Endometrial microvascular endothelial cells (primary cell): ENCODE measurements around the gene B3GLCT. TPM values are rescaled to one million over a fixed set of nuclear protein-coding genes. Genes with fewer than 3 reads are reported as not detected.
"Not testable (repeated sequence)": the region's sequence is repeated elsewhere in the genome, so short reads cannot be mapped to it uniquely, and the experiment has no call there.

Experiments
- in situ Hi-C: cut with HindIII; loops from 2 replicates; pipeline ENCODE4 v1.10.0; 2017; ENCODE audit warnings: low sequenced_read_pairs, low pct_unique_long_range_greater_than_20kb; ENCODE audit errors: inconsistent ontology term
- total RNA-seq: library from RNA; depleted of rRNA; stranded (reverse); fragments of >200 nt; gene quantifications from one replicate; pipeline ENCODE4 v1.2.3, GENCODE V29; 2015; ENCODE audit errors: inconsistent ontology term

Gene B3GLCT
- 11.7 TPM for total RNA-seq

- in situ Hi-C loops: no loop called here
These were observed at the start of gene B3GLCT for GRCh38 chr13:31199849-31200636. Gene B3GLCT (plus strand): TSS chr13:31199975. CDS start chr13:31200085, 110 bp downstream.

GRCh38 chr13:31150315-31150985, 49.3 kb upstream of the B3GLCT start:
- in situ Hi-C loops: no loop called here

- in situ Hi-C loops: no loop called here
These were observed 47.9 kb upstream of the B3GLCT start for GRCh38 chr13:31151837-31152236.

DNA sequence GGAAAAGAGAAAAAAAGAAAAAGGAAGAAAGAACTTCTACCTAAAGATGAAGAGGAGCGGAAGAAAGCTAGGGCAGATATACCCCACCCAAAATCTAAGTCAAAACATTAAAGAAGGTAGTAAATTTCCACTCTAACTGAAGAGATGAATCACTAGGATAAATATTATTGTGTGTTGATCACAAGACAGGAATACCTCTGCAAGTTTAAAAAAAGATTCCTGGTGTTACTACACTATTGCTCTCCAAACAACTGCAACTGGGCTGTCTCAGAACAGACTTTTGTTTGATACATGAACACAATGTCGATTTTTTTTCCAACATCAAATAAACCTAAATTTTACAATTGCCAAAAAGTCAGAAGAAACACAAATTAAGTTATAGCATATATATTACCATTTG, 44.8 kb upstream of the B3GLCT start:
- in situ Hi-C loops: no loop called here

GRCh38 chr13:31159306-31159705, 40.5 kb upstream of the B3GLCT start:
- in situ Hi-C loops: no loop called here

- in situ Hi-C loops: no loop called here
These were observed 38.8 kb upstream of the B3GLCT start for GRCh38 chr13:31160857-31161556.

- in situ Hi-C loops: no loop called here
These were observed 38.1 kb upstream of the B3GLCT start, which contains the start of gene HSPH1 for GRCh38 chr13:31161557-31162150. Gene HSPH1 (minus strand): TSS chr13:31161904. CDS start chr13:31161582, 322 bp downstream.

DNA sequence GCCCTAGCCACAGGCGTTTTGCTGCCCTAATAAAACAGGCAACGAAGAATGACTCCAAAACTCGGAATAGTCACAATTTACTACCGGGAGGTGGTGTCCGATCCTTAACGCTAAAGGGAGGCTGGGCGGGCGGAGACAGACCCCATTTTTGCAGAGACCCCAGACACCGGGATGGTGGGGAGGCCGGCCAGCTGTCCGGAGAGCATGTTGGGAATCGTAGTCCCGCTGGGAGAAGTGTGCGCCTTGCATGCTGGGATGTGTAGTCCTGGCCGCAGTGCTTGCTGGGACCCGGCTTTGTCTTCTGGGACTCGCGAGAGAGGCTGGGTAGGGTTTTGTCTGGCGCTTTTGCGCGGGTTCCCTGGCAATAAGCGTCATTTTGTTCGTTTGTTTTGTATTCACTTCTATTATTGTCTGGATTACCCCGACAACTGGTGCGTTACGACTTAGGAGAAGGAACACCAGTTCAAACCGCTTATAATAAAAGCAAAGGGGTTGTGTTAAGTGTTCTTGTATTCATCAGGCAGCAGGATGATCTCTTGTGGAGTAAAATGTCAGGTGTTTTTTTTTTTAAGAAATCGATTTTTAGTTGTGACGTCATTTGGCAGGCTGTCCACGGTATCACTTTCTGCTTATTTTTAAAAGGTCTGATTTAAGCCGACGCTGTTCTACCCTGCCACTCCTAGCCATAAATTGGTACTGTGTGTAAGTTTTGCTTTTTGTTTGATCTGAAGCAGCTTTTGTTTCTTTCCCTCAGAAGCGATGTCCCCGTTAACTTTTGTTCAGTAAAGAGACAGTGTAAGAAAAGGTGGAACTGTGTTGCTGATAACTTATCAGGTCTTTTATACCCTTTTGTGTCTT, 37.4 kb upstream of the B3GLCT start:
- in situ Hi-C loops: no loop called here

GRCh38 chr13:31166591-31166990, 33.2 kb upstream of the B3GLCT start:
- in situ Hi-C loops: no loop called here

GRCh38 chr13:31167490-31167889, 32.3 kb upstream of the B3GLCT start:
- in situ Hi-C loops: no loop called here

GRCh38 chr13:31168166-31168565, 31.6 kb upstream of the B3GLCT start:
- in situ Hi-C loops: no loop called here

DNA sequence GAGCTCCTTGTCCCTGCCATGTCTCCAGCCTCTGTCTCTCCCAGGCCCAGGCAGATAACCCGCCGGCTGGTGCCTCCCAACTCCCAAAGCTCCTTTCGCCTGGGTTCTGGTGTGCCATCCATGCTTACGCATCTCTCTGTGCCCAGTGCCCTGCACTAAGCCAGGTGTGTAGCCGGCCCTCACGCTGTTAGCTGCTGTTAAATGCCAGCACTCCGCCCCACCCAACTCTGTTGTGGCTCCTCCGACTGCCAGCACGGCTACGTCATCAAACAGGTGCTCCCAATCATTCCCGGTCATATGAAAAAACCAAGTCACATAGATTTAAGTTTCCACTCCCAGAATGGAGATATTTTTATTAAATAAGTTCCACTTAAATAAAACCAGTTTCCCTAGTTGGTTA, 31.0 kb upstream of the B3GLCT start:
- in situ Hi-C loops: no loop called here

DNA sequence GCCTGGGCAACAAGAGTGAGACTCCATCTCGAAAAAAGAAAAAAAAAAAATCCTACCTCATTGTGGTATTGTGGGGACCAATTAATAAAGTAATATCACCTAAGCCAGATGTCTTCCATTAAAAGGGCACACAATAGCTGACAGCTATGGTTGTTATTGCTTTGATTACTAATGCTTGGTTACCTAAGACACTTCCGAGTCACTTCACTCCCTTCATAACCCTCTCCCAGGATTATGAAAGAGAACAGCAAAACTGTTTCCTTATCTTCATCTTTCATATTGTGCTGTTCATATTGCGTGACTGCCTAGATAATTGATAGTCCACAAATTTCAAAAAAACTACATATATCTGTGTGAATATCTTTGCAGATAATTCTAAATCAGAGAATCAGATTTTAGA, 27.8 kb upstream of the B3GLCT start:
- in situ Hi-C loops: no loop called here

GRCh38 chr13:31172535-31172934, 27.2 kb upstream of the B3GLCT start:
- in situ Hi-C loops: no loop called here

GRCh38 chr13:31174018-31174417, 25.8 kb upstream of the B3GLCT start:
- in situ Hi-C loops: no loop called here

DNA sequence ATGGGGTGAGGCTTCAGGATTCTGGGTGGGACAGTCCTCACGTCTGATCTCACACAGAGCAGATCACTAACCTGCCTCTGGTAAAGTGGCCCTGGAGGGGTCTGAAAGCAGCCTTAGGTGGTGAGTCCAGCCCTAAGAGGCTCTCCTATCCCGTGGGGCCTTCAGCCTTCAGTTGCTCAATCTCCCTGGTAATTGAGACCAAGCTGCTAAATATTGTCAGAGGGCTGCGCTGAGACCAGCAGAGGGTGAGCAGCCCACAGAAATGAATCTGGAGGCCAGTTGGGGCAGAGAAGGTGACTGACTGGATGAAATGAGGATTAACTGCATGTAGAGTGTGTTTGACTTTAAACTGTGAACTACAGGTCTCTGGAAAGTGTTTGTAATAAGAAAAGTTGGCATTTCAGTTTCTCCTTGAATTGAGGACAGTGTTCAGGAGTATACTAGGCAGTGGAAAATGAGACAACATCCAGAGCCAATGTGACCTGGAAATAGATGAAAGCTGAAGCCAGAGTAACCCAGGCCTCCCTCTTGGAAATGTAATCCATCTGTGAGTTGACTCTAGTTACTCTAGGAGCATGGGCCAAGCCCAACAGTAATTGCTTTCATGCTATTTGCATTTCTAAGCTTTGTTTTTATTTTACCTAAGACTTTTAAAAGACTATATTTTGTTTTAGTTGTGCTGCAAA, 23.8 kb upstream of the B3GLCT start:
- in situ Hi-C loops: no loop called here

DNA sequence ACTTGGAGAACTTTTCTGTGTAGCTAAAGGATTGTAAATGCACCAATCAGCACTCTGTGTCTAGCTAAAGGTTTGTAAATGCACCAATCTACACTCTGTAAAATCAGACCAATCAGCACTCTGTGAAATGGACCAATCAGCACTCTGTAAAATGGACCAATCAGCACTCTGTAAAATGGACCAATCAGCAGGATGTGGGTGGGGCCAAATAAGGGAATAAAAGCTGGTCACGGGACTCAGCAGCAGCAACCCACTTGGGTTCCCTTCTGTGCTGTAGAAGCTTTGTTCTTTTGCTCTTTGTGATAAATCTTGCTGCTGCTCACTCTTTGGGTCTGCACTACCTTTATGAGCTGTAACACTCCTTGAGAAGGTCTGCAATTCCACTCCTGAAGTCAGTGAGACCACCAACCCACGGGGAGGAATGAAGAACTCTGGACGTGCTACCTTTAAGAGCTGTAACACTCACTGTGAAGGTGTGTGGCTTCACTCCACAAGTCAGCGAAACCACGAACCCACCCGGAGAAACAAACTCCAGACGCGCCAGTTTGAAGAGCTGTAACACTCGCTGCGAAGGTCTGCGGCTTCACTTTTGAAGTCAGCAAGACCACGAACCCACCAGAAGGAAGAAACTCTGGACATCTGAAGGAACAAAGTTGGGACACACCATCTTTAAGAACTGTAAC, 21.8 kb upstream of the B3GLCT start:
- in situ Hi-C loops: not testable (repeated sequence)
